ENCODE data around the gene CTF1.
"Not testable (repeated sequence)": the region's sequence is repeated elsewhere in the genome, so short reads cannot be mapped to it uniquely, and the experiment has no call there.

CTF1 gene

GRCh38 chr16:30888856-30889499 lies 7.4 kb upstream of the CTF1 start:
- DNase-seq, result no peak

GRCh38 chr16:30889721-30890120 lies 6.7 kb upstream of the CTF1 start:
- DNase-seq, result no peak

- not testable (repeated sequence) for DNase-seq
Measured at GRCh38 chr16:30891043-30891823, 5.2 kb upstream of the CTF1 start.

GRCh38 chr16:30892670-30893416 lies 3.6 kb upstream of the CTF1 start:
- no peak for DNase-seq

GRCh38 chr16:30893417-30893743 lies 3.0 kb upstream of the CTF1 start:
- DNase-seq, result no peak

- DNase-seq, result peak; percentile 75
Measured at GRCh38 chr16:30893744-30894539, 2.5 kb upstream of the CTF1 start, which contains the start of gene BCL7C. BCL7C (minus strand) TSS chr16:30894077; CDS start chr16:30893944, 133 bp downstream.

GRCh38 chr16:30894540-30895368 lies 1.7 kb upstream of the CTF1 start:
- no peak for DNase-seq

- DNase-seq, result no peak
Measured at GRCh38 chr16:30895627-30896260, 670 bp upstream of the CTF1 start.

GRCh38 chr16:30896889-30897733 lies 697 bp downstream of the CTF1 start:
- DNase-seq, result peak; percentile 71

- no peak for DNase-seq
Measured at GRCh38 chr16:30899794-30900193, 3.4 kb downstream of the CTF1 start.

- no peak for DNase-seq
Measured at GRCh38 chr16:30900588-30900987, 4.2 kb downstream of the CTF1 start.

GRCh38 chr16:30901201-30902028 lies 5.0 kb downstream of the CTF1 start:
- DNase-seq, result no peak

- peak; percentile 61 for DNase-seq
Measured at GRCh38 chr16:30902029-30902972, 5.9 kb downstream of the CTF1 start.

- DNase-seq, result no peak
Measured at GRCh38 chr16:30903002-30903401, 6.6 kb downstream of the CTF1 start.

- DNase-seq, result no peak
Measured at GRCh38 chr16:30903596-30903995, 7.2 kb downstream of the CTF1 start.

GRCh38 chr16:30904114-30904780 lies 7.8 kb downstream of the CTF1 start:
- DNase-seq, result no peak

GRCh38 chr16:30907064-30907463 lies 10.7 kb downstream of the CTF1 start:
- no peak for DNase-seq
